Fibroblast of skin of back (primary cell): ENCODE data around the gene TSPAN14.

ENCODE experiments used
- DNase-seq: peaks from one replicate; pipeline ENCODE4 v3.0.0-alpha.2; 2013

TSPAN14 gene

DNA sequence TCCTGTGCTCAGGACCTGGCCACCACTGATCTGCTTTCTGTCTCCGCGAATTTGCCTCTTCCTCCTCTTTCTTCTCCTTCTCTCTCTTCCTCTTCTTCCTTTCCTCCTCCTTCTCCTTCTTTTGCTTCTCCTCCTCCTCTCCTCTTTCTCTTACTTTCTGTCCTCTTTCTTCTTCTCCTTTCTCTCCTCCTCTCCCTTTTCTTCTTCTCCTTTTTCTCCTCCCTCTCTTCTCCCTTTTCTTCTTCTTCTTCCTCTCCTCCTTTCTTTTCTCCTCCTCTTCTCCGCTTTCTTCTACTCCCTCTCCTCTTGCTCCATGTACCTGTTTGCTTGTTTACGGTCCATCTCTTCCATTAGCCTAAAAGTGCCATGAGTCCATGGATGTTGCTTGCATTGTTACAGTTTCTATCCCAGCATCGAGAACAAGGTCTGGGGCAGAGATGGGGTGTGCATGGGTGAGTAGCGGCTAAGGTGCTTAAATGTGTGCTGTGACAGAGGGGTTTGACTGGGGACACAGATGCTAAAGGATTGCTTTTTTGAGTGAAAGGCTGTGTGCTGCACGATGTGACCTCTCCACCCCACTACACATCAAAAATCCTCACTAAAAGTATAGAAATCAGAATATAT lies 91.3 kb downstream of the TSPAN14 start:
- no peak for DNase-seq

DNA sequence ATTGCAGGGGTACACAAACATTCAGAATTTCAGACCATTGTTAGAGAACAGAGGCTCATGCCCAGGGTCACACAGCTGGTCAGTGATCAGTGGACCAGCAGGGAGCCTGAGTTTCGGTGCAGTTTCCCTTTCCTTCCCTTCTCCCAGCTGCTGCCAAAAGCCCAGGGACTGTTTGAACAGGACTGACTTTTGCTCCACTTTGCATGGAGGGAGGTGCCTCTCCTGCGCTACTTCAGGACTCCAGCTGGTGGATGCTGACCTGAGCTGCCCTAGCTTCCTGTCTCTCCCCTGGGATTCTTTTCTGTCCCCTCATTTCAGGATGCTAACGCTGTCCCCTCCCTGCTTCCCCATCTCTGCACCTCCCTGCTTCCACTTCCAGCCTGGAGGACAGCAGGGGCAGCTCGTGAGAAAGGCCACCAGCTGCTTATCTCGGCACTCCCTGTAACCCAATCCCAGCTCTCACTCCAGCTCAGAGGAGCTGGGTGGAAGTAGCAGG lies 98.1 kb downstream of the TSPAN14 start:
- DNase-seq = no peak

- no peak for DNase-seq
Observed at GRCh38 chr10:80553436-80553835, 99.3 kb downstream of the TSPAN14 start.

- no peak for DNase-seq
Observed at GRCh38 chr10:80554050-80554449, 99.9 kb downstream of the TSPAN14 start.

DNA sequence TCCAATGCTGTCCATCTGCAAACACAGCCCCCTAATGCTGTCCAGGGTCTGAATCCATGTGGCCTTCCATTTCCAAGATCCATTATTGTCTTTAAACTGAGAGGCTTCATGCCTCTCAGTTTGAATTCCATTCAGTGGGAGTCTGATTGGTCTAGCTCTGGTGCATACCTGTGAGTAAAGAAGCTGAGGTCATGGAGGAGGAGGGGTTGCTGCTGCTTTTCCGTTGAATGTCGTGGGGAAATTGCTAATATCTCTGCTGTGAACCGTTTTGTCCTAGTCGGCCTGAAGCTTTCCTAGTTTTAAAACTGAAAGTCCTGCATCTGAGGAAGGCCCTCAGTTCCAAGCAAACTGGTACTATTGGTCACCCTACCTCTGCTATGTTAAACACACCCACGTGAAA lies 101.3 kb downstream of the TSPAN14 start:
- DNase-seq = no peak

DNA sequence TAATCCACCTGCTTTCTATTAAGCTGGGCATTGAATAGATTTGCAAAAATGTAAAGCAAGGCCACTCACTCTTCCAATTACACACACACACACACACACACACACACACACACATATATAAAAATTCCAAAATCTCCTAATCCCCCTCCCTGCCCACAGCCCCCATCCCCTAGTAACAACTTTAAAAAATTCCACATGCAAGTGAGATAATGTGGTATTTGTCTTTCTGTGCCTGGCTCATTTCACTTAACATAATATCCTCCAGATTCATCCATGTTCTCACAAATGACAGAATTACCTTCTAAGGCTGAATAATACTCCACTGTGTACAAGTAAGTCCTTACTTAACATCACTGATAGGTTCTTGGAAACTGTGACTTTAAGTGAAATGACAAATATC lies 107.8 kb downstream of the TSPAN14 start:
- no peak for DNase-seq

GRCh38 chr10:80567292-80567691 lies 113.2 kb downstream of the TSPAN14 start:
- no peak for DNase-seq

GRCh38 chr10:80569131-80569895 lies 115.2 kb downstream of the TSPAN14 start:
- no peak for DNase-seq

GRCh38 chr10:80571352-80571751 lies 117.2 kb downstream of the TSPAN14 start:
- no peak for DNase-seq

GRCh38 chr10:80579181-80579763 lies 125.2 kb downstream of the TSPAN14 start:
- DNase-seq = no peak

- no peak for DNase-seq
Observed at GRCh38 chr10:80579849-80580637, 125.9 kb downstream of the TSPAN14 start.

DNA sequence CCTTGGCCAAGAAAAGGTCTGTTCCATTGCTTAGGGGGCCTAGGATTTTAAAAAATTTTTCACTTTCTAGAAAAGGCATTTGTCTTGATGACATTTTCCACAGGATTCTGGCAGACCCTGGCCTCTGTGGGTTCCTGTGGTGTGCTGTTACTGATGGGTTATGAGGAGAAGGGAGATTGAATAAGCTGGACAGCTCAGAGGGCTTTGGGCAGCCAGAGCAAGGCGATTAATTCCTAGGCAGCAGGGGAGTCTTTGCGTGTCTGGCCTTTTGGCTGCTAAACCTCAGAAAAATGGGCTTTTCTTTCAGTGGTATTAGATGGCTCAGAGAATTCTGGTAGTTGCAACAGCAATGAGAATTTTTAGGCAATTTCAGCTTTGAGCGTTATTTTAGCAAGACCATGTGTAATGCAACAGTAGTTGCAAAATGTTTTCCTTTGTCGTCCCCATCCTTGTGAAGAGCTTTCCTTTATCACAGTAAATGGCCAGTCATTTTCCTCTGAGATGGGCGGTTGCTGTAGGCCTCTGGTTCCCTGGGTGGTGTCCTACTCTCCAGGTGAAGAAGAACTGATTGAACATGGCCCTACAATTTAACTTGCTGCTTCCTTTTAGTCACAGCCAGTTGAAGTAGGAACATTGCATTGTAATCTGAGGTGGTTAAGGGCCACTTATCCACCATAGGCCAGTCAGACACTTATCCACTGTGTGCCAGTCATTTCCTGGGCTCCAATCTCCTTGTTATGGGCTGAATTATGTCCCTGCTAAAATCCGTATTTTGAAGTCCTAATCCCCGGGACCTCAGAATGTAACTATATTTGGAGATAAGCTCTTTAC lies 126.7 kb downstream of the TSPAN14 start:
- DNase-seq = no peak

DNA sequence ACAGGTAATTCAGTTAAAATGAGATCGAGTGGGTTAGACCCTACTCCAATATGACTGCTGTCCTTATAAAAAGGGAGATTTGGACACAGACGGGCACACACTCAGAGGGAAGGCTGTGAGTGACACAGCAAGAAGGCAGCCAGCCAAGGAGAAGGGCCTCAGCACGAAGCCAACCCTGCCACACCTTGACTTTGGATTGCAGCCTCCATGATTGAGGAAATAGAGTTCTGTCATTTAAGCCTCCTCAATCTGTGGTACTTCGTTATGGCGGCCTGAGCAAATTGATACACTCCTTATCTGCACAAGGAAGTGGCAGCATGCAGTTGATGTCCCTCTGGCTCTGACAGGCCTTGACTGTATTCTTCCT lies 127.3 kb downstream of the TSPAN14 start:
- no peak for DNase-seq

GRCh38 chr10:80582286-80582960 lies 128.3 kb downstream of the TSPAN14 start:
- DNase-seq = no peak
